AG04450 (cell line): Measurements from ENCODE around the gene C1orf159. TPM values are rescaled to one million over a fixed set of nuclear protein-coding genes. Genes with fewer than 3 reads are reported as not detected.

Experiments
- CTCF ChIA-PET: fragments of 300-600, 350-600 bp; formaldehyde crosslinking; extraction: SDS; loops from one replicate; lab custom pipeline; 2022; ENCODE audit warnings: antibody characterized with exemption, inconsistent platforms; lab: Charles Lee
- POLR2A ChIA-PET: fragments of 350-600 bp; formaldehyde crosslinking; extraction: SDS; loops from one replicate; lab custom pipeline; 2021; ENCODE audit warnings: antibody characterized with exemption, inconsistent platforms; lab: Yijun Ruan, JAX
- DNase-seq: peaks from one replicate; pipeline ENCODE4 v3.0.0-alpha.2; 2011; ENCODE audit warnings: low read depth, low spot score
- H3K27ac ChIP-seq: one replicate; pipeline ENCODE4 v1.5.1; 2012; ENCODE audit warnings: low read depth, low read length, control low read depth
- H3K27me3 ChIP-seq: one replicate; pipeline ENCODE4 v1.6.0; 2012; ENCODE audit warnings: low read length; ENCODE audit not compliant: control insufficient read depth, insufficient read depth
- H3K4me3 ChIP-seq: 2 replicates; pipeline ENCODE4 v1.5.1; 2011; ENCODE audit warnings: mild to moderate bottlenecking, low read depth, low read length, control low read depth
- H3K9me3 ChIP-seq: 2 replicates; pipeline ENCODE4 v1.5.1; 2012; ENCODE audit warnings: low read length; ENCODE audit not compliant: control insufficient read depth, insufficient read depth
- CTCF ChIP-seq: IDR thresholded peaks from 2 replicates; pipeline ENCODE4 v1.5.1; 2011; ENCODE audit warnings: low read depth, low read length, control low read depth, inconsistent platforms
- polyA plus RNA-seq: library from polyadenylated mRNA; depleted of rRNA; stranded (reverse); fragments of >200 nt; gene quantifications from 2 replicates; pipeline ENCODE4 v1.2.3, GENCODE V29; 2011

C1orf159 gene
- polyA plus RNA-seq, 1 experiment: 2.3 TPM

- H3K9me3 ChIP-seq: no peaks in the 10 kb centered on the region; the same call in 1 of the 2 replicates
- CTCF ChIA-PET: interaction anchor here (1.4 kb wide), 1 partner anchor 71 kb away, joined by 4 read pairs; no protein-coding TSS in a partner anchor
- TF ChIP-seq CTCF: no peak
- H3K27me3 ChIP-seq: peaks cover 3% of the 10 kb centered on the region
- POLR2A ChIA-PET: interaction anchor here (0.8 kb wide), 1 partner anchor 16 kb away, joined by 3 read pairs; no protein-coding TSS in a partner anchor
- no peak overlapping the region for H3K4me3 ChIP-seq
- DNase-seq: no peak
- no peak overlapping the region for H3K27ac ChIP-seq
Measured at GRCh38 chr1:1055841-1056736, 59.8 kb downstream of the C1orf159 start.

GRCh38 chr1:1054971-1055370 lies 60.9 kb downstream of the C1orf159 start:
- no peak overlapping the region for H3K4me3 ChIP-seq
- H3K27ac ChIP-seq: no peak overlapping the region
- no peaks in the 10 kb centered on the region; the same call in 1 of the 2 replicates for H3K9me3 ChIP-seq
- no peaks in the 10 kb centered on the region for H3K27me3 ChIP-seq
- POLR2A ChIA-PET: no interaction called here
- CTCF ChIA-PET: no interaction called here
- no peak for DNase-seq
- TF ChIP-seq CTCF: no peak

- H3K4me3 ChIP-seq: no peak overlapping the region
- ChIA-PET POLR2A (no interaction called here), CTCF (no interaction called here)
- no peak for TF ChIP-seq CTCF
- no peaks in the 10 kb centered on the region; the same call in 1 of the 2 replicates for H3K9me3 ChIP-seq
- DNase-seq: no peak
- no peaks in the 10 kb centered on the region for H3K27me3 ChIP-seq
- H3K27ac ChIP-seq: no peak overlapping the region
Measured at GRCh38 chr1:1054099-1054700, 61.7 kb downstream of the C1orf159 start.

- ChIA-PET CTCF (no interaction called here), POLR2A (no interaction called here)
- DNase-seq: no peak
- Histone ChIP-seq H3K27me3 (no peaks in the 10 kb centered on the region), H3K27ac (no peak overlapping the region), H3K4me3 (no peak overlapping the region), H3K9me3 (no peaks in the 10 kb centered on the region; the same call in 1 of the 2 replicates)
- no peak for TF ChIP-seq CTCF
Measured at GRCh38 chr1:1053682-1054081, 62.2 kb downstream of the C1orf159 start.

- Histone ChIP-seq H3K9me3 (no peaks in the 10 kb centered on the region; the same call in 1 of the 2 replicates), H3K27me3 (no peaks in the 10 kb centered on the region), H3K4me3 (no peak overlapping the region), H3K27ac (no peak overlapping the region)
- POLR2A ChIA-PET: no interaction called here
- no peak for TF ChIP-seq CTCF
- CTCF ChIA-PET: no interaction called here
- no peak for DNase-seq
Measured at GRCh38 chr1:1053022-1053421, 62.9 kb downstream of the C1orf159 start.
